DND-41 (cell line): ENCODE data around the gene KRT5.

Experiments
- ATAC-seq: fragments of 200-7000 bp; cut with Tn5 transposase; 3 replicates; pipeline ENCODE4 v1.9.1; 2021; ENCODE audit warnings: low read depth; ENCODE audit not compliant: insufficient read depth
- DNase-seq: peaks from one replicate; pipeline ENCODE4 v3.0.0-alpha.2; 2020
- H2AFZ ChIP-seq: 2 replicates; pipeline ENCODE4 v1.6.0; 2012; ENCODE audit warnings: low read depth, low read length
- H3K27ac ChIP-seq: 2 replicates; pipeline ENCODE4 v1.5.1; 2012; ENCODE audit warnings: low read length, inconsistent platforms
- H3K27me3 ChIP-seq: fragments of 200-600 bp; sonication (generic); 2 replicates; pipeline ENCODE4 v1.6.0; 2012; ENCODE audit warnings: low read length, mild to moderate bottlenecking, inconsistent platforms; ENCODE audit not compliant: insufficient read depth, poor library complexity
- H3K36me3 ChIP-seq: 2 replicates; pipeline ENCODE4 v1.5.1; 2012; ENCODE audit warnings: low read length, inconsistent platforms; ENCODE audit not compliant: insufficient read depth
- H3K4me1 ChIP-seq: 2 replicates; pipeline ENCODE4 v1.5.1; 2012; ENCODE audit warnings: mild to moderate bottlenecking, low read length; ENCODE audit not compliant: insufficient read depth
- H3K4me2 ChIP-seq: 2 replicates; pipeline ENCODE4 v1.6.0; 2012; ENCODE audit warnings: mild to moderate bottlenecking, moderate library complexity, low read length, inconsistent platforms; ENCODE audit not compliant: insufficient read depth
- H3K4me3 ChIP-seq, 2 experiments: fragments of 200-600 bp in 1 of 2; shearing (Covaris generic) in 1 of 2; 2 replicates each; pipeline ENCODE4 v1.5.1; 2012 to 2016; ENCODE audit warnings: inconsistent platforms in 2 of 2, low read length in 2 of 2, mild to moderate bottlenecking in 2 of 2, low read depth in 1 of 2, moderate library complexity in 1 of 2
- H3K79me2 ChIP-seq: 2 replicates; pipeline ENCODE4 v1.6.0; 2012; ENCODE audit warnings: low read length, inconsistent platforms; ENCODE audit not compliant: insufficient read depth
- H3K9ac ChIP-seq: 2 replicates; pipeline ENCODE4 v1.6.0; 2012; ENCODE audit warnings: low read depth, mild to moderate bottlenecking, inconsistent platforms, low read length, moderate library complexity
- H3K9me3 ChIP-seq: 2 replicates; pipeline ENCODE4 v1.5.1; 2012; ENCODE audit warnings: low read length, moderate library complexity, mild to moderate bottlenecking, inconsistent platforms; ENCODE audit not compliant: insufficient read depth, severe bottlenecking
- H4K20me1 ChIP-seq: 2 replicates; pipeline ENCODE4 v1.6.0; 2012; ENCODE audit warnings: low read length; ENCODE audit not compliant: insufficient read depth
- EZH2 ChIP-seq: IDR thresholded peaks from 3 replicates; pipeline ENCODE4 v1.6.1; 2012; ENCODE audit warnings: borderline replicate concordance, low read depth, mild to moderate bottlenecking, moderate library complexity, low read length, inconsistent platforms; ENCODE audit not compliant: severe bottlenecking
- TF ChIP-seq, protein P1 (sequence below): IDR thresholded peaks from 2 replicates; pipeline ENCODE4 v1.5.1; 2012; ENCODE audit warnings: borderline replicate concordance, low read length, moderate library complexity, mild to moderate bottlenecking; ENCODE audit not compliant: poor library complexity, severe bottlenecking; ENCODE audit errors: extremely low read depth

The KRT5 gene

DNA sequence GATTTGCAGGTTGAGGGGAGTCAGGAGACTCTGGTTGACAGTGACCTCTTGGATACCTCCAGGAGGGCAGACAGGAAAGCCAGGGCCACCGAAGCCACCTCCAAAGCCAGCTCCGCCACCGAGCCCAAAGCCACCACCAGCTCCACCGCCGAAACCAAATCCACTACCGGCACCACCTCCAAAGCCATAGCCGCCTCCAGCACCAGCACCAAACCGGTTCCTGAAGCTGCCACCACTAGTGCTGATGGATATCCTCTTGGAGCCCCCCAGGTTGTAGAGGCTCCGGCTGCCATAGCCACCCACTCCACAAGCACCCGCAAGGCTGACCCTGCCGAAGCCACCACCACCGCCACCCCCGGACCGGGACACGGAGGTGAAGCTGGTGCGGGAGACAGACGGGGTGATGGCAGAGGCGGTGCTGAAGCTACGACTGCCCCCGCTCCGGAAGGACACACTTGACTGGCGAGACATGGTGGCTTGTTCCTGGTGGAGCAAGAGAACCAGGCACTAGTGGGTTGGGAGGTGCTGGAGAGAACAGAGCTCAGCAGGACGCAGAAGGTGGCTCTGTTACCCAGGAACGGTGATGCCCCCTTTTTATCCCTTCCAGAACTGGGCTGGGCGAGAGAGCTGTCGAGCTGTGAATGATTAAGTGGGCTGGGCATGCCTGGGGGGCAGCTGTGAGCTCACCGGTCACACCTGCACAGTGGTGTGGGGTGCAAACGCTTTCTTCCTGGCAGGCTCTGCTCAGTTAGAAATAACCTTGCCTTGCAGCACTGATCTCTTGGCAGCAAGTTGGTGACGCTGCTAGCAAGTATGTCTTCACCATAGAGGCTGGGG lies at the start of gene KRT5:
KRT5 (minus strand) TSS at position 569 of the 837 bp plus-strand sequence; CDS start at position 471, 98 bp downstream.
- Histone ChIP-seq H3K9ac (no peak within 1 kb of the TSS), H3K27me3 (peaks cover 13% of the 10 kb centered on the region), H3K4me2 (no peak within 1 kb of the TSS), H3K27ac (no peak within 1 kb of the TSS), H3K9me3 (no peaks in the 10 kb centered on the region), H3K36me3 (no peaks in the 10 kb centered on the region), H3K79me2 (no peaks in the 10 kb centered on the region), H3K4me3 (no peak within 1 kb of the TSS), H4K20me1 (no peaks in the 10 kb centered on the region), H3K4me1 (no peaks in the 10 kb centered on the region), H2AFZ (no peak within 1 kb of the TSS)
- ATAC-seq, result no peak
- TF ChIP-seq, protein P1, sequence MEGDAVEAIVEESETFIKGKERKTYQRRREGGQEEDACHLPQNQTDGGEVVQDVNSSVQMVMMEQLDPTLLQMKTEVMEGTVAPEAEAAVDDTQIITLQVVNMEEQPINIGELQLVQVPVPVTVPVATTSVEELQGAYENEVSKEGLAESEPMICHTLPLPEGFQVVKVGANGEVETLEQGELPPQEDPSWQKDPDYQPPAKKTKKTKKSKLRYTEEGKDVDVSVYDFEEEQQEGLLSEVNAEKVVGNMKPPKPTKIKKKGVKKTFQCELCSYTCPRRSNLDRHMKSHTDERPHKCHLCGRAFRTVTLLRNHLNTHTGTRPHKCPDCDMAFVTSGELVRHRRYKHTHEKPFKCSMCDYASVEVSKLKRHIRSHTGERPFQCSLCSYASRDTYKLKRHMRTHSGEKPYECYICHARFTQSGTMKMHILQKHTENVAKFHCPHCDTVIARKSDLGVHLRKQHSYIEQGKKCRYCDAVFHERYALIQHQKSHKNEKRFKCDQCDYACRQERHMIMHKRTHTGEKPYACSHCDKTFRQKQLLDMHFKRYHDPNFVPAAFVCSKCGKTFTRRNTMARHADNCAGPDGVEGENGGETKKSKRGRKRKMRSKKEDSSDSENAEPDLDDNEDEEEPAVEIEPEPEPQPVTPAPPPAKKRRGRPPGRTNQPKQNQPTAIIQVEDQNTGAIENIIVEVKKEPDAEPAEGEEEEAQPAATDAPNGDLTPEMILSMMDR, result no peak
- TF ChIP-seq EZH2, result no peak
- DNase-seq, result no peak

DNA sequence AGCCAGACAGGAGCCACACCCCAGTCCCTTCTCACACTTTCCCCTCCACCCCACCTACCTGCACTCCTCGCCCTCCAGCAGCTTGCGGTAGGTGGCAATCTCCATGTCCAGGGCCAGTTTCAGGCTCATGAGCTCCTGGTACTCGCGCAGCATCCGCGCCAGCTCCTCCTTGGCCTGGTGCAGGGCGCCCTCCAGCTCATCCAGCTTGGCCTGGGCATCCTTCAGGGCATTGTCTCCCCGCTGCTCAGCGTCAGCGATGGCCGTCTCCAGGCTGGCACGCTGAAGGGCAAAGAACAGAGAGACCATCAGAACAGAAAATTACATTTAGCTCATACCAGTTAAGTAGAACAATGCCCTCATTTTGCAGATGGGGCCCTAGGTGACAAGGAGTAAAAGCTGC lies 47.9 kb upstream of the KRT5 start:
- Histone ChIP-seq H3K4me2 (no peak overlapping the region), H3K9me3 (no peaks in the 10 kb centered on the region), H3K27ac (no peak overlapping the region), H3K4me3 (no peak overlapping the region), H3K36me3 (no peaks in the 10 kb centered on the region), H4K20me1 (no peaks in the 10 kb centered on the region), H3K9ac (no peak overlapping the region), H2AFZ (no peak overlapping the region), H3K79me2 (no peaks in the 10 kb centered on the region), H3K4me1 (no peaks in the 10 kb centered on the region), H3K27me3 (peaks cover 30% of the 10 kb centered on the region)
- TF ChIP-seq, protein P1, result no peak
- no peak for TF ChIP-seq EZH2
- DNase-seq, result no peak
- ATAC-seq, result no peak

DNA sequence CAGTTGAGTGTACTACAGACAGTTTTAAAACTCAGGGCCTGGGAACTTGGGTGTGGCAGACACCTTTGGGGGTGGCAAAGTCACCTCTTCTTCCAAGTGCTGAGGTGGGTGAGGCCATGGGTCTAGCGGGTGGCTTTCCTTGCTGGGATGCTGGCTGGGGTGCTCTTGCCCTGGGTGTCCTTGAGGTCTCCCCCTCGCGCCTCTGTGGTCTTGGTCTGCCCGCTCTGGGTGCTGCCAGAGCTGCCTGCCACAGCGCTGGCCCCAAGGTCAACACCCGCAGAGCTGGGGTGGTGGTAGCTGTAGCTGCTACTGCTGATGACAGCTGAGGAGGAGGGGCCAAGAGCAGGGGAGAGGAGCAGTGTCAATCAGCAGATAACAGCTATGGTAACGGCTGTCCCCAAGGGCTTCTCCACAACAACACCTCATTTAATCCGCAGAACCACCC lies 46.7 kb upstream of the KRT5 start:
- Histone ChIP-seq H3K9ac (no peak overlapping the region), H4K20me1 (no peaks in the 10 kb centered on the region), H3K4me1 (no peaks in the 10 kb centered on the region), H3K9me3 (no peaks in the 10 kb centered on the region), H3K4me3 (no peak overlapping the region), H3K4me2 (no peak overlapping the region), H2AFZ (no peak overlapping the region), H3K79me2 (no peaks in the 10 kb centered on the region), H3K27ac (no peak overlapping the region), H3K36me3 (no peaks in the 10 kb centered on the region), H3K27me3 (peaks cover 25% of the 10 kb centered on the region)
- TF ChIP-seq, protein P1, result no peak
- TF ChIP-seq EZH2, result no peak
- DNase-seq (no peak), ATAC-seq (no peak)
